ENCODE results near the gene TCF7L1.
"Not testable (repeated sequence)": the region's sequence is repeated elsewhere in the genome, so short reads cannot be mapped to it uniquely, and the experiment has no call there.

TCF7L1 gene

DNA sequence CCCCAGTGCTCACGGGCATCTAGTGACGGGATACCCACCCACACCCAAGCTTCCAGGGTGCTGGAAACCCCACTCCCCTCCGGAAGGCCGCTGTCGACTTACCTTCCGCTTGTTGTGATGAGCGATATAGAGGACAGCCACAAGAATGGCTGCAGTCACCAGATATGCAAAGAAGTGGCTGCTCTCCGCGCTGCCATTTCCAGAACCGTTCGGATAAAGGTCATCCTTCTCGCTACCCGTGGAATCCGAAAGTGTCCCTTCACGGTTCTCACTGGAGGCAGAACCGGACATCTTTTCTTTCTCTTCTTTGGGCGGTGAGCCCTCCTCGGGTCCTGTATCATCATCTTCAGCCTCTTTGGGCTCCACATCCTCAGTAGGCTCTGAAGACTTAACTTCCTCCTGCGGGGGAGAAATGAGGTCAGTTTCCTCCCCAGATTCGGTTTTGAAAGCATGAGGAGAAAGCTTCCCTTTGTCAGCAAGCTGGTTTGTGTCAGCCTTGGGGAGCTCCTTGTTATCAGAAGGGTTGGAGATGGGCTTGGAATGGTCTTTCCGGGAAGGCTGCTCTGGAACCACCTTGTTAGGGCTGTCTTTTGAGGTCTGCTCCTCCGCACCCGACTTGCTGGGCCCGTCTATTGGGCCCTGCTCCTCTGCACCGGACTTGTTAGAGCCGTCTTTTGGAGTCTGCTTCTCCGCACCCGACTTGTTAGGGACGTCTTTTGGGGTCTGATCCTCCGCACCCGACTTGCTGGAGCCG is 193.4 kb downstream of the TCF7L1 start:
- peak; percentile 21 for DNase-seq (ENCODE audit: low read depth)

DNA sequence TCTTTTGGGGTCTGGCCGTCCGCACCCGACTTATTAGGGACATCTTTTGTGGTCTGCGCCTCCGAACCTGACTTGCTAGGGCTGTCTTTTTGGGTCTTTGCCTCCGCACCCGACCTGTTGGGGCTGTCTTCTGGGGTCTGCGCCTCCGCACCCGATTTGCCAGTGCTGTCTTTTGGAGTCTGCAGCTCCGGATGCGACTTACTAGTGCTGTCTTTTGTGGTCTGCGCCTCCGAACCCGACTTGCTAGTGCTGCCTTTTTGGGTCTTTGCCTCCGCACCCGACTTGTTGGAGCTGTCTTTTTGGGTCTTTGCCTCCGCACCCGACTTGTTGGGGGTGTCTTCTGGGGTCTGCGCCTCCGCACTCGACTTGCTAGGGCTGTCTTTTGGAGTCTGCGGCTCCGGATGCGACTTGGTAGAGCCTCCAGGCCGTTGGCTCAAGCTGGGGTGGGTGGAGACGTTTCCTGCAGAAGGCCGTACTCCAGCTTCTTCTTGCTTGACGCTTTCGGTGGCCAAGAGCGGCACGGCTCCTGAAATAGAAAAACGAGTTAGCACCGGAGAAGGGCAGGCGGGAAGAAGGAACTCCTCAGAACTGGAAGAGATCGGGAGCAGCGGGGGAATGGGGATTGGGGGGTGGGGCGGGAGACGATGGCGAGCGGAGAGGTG is 194.1 kb downstream of the TCF7L1 start:
- DNase-seq (ENCODE audit: low read depth), result peak; percentile 24

DNA sequence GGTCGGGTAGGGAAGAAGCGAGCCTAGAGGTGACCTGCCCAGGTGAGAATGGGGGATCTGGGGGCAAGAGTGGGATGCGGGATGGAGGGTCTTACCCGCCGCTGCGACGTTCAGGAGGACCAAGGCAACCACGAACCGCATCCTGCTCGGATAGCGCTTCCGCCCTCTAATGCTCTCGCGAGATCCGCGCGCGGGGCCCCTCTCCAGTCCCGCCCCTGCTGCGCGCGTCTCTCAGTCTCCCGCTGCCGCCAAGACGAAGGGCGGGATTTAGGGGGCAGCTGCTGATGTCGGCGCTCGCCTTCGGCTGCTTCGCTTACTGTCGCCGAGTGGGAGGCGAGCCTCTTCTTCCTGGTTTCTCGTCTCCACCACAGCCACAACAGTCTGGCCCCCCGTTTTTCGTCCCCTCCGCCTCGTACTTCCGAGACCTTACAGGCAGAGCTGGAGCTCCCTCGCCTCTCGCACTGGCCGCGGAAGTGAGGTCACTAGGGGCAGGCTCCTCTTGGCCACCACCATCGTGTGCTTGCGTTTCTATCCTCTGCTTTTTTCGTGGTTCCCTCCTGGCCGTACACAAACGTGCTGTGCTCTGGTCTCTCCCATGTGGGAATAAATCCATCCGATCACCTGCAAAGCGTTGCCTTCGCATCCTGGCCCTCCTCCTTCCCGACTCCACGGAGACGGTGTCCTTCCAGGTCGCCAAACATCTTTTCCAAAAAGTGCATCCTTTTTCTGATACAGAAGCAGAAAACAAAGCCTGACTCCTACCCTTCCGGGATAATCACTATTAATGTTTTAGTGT is 194.8 kb downstream of the TCF7L1 start, which contains the start of gene TGOLN2:
Gene TGOLN2, minus strand, starts transcription at position 168 of the 796 bp plus-strand sequence. Its CDS starts 27 bp downstream, at position 141.
- peak; percentile 90 for DNase-seq (ENCODE audit: low read depth)

DNA sequence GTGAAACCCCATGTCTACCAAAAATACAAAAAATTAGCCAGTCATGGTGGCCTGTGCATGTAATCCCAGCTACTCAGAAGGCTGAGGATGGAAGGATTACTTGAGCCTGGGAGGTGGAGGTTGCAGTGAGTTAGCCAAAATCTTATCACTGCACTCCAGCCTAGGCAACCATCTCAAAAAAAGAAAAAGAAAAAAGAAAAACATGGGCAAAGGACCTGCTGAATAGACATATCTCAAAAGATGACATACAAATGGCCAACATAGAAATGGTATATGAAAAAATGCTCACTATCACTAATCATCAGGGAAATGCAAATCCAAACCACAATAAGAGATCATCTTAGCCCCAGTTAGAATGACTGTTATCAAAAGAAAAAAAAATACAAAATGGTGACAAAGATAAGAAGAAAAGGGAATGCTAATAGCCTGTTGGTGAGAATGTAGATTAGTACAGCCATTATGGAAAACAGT is 196.0 kb downstream of the TCF7L1 start:
- no peak for DNase-seq (ENCODE audit: low read depth)

DNA sequence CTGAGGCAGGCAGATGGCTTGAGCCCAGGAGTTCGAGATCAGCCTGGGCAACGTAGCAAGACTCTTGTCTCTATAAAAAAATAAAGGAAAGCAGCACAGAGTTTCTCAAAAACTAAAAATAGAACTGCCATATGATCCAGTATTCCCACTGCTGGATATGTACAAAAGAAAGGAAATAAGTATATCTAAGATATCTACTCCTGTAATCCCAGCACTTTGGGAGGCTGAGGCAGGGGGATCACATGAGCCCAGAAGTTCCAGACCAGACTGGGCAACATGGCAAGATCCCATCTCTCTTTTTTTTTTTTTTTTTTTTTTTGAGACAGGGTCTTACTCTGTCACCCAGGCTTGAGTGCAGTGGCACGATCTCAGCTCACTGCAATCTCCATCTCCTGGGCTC is 196.5 kb downstream of the TCF7L1 start:
- not testable (repeated sequence) for DNase-seq (ENCODE audit: low read depth)

DNA sequence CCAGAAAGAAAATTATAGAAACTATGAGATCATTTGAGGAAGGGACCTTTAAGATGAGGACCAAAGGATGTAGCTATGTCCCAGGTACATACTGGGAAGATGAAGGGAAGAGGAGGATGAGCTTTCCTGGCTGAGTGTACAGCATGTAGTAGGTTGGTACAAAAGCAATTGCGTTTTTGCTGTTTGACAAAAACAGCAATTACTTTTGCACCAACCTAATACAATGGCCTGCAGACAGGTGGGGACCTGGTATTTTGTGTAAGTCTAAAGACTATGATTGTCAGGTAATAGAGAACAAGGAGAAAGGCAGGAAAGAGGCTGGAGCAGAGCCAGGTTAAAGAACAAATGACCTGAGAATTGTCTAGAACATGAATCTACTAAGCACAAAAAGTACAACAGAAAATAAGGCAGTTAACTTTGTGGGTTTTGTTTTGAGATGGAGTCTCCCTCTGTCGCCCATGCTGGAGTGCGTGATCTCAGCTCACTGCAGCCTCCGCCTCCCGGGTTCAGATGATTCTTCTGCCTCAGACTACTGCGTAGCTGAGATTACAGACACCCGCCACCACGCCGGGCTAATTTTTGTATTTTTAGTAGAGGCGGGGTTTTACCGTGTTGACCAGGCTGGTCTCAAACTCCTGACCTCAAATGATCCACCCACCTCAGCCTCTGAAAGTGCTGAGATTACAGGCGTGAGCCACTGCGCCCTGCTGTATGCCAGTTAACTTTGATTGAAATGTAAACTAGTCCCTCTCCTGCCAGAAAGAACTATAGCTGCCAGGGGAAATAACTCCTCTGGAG is 197.8 kb downstream of the TCF7L1 start:
- no peak for DNase-seq (ENCODE audit: low read depth)

DNA sequence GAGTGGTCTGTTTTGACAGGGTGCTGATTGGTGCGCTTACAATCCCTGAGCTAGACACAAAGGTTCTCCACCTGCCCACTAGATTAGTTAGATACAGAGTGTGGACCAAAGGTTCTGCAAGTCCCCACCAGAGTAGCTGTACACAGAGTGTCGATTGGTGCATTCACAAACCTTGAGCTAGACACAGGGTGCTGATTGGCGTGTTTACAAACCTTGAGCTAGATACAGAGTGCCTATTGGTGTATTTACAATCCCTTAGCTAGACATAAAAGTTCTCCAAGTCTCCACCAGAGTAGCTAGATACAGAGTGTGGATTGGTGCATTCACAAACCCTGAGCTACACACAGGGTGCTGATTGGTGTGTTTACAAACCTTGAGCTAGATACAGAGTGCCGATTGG is 200.7 kb downstream of the TCF7L1 start:
- not testable (repeated sequence) for DNase-seq (ENCODE audit: low read depth)

DNA sequence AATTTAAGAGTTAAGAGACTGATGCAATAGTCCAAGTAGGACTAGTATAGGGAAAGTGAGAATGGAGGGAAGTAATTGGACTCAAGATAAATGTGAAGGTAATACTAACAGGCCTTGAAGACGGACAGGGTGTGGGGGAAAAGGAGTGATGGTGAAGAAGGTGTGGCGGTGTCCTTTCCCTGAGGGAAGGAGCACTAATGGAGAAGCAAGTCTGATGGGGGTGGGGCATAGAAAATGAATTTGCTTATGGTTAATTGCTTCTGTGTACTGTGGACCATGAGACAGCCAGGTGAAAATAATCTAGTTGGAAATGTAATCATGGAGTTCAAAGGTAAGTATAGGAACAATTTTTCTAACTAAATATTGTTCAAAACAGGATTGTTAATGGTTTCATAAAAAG is 201.7 kb downstream of the TCF7L1 start:
- DNase-seq (ENCODE audit: low read depth), result no peak

DNA sequence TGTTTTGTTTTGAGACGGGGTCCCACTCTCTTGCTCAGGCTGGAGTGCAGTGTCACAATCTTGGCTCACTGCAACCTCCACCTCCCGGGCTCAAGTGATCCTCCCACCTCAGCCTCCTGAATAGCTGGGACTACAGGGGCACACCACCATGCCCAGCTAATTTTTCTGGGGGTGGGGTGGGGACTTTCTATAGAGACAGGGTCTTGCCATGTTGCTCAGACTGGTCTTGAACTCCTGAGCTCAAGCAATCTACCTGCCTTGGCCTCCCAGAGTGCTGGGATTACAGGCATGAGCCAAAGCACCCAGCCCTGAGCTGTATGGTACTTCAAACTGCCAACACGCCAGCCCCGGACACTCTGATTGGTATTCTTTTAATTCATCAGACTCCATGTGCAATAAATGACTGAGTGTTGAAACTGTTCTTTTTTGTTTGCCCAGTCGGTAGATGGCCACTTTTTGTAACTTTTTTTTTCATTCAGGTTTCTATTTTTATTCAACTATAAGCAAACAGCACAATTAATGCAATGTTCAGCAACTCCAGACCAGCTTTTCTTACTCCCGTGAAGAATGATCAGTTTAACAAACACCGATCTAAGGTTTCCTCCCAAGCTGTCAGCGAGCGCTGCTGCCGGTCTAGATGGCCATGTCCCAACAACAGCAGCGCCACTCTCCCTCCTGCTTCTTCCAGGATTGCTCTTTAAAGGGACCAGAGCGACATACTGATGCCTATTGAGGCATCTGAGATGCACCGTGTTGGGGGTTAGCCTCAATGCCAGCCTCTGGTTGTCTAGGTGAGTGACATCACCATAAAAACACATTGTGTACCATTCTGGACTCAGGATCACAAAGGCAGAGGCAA is 207.1 kb downstream of the TCF7L1 start:
- no peak for DNase-seq (ENCODE audit: low read depth)

DNA sequence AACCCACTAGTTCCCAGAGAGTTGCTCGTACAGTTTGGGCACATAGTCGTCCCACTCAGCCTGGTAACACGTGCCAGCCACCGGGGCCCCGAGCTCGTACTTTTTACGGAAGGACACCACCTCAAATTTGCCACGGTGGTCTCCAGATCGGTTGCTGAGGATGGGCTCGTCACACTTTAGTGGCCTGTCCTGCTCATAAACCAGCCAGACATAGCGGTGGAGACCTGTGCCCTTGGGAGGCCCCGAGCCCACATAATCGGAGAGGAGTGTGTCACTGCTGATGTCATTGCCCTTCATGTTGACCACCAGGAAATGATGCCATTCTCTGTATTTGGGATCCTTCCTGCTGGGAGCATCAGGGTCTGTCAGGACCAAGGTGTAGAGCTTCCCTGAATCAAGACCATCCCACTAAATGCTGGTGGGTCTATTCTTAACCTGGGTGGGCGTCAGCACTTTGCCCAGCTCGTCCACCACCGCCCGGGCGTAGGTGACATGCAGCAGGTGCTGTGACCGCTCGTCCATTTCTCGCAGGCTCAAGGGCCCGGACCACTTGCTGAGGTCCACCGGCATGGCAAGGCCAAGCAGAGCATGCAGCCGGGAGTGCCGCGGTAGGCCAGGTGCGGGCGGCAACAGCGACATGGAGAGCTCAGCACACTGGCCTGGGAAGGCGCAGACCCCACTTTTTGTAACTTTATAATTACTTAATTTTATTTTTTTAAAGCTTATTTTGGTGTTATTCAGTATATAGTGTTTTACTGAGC is 208.3 kb downstream of the TCF7L1 start:
- DNase-seq (ENCODE audit: low read depth), result no peak

DNA sequence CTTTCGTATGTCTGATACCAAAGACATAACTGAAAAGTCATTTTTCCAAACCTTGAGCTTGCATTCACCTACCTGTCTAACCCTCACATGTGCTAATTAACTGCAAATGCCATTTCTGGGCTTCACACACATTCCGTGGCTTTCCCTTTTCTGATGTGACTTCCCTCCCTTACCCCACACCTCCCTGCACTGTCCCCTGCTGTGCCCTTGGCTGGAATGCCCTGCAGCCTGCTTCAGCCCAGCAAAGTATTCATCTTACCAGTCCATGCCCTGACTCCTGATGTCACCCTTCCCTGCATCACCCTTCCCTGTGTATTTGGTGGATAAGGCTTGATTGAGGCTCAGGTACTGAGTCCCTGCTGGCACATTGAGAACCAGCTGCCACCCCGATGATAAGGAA is 209.0 kb downstream of the TCF7L1 start:
- DNase-seq (ENCODE audit: low read depth), result no peak

DNA sequence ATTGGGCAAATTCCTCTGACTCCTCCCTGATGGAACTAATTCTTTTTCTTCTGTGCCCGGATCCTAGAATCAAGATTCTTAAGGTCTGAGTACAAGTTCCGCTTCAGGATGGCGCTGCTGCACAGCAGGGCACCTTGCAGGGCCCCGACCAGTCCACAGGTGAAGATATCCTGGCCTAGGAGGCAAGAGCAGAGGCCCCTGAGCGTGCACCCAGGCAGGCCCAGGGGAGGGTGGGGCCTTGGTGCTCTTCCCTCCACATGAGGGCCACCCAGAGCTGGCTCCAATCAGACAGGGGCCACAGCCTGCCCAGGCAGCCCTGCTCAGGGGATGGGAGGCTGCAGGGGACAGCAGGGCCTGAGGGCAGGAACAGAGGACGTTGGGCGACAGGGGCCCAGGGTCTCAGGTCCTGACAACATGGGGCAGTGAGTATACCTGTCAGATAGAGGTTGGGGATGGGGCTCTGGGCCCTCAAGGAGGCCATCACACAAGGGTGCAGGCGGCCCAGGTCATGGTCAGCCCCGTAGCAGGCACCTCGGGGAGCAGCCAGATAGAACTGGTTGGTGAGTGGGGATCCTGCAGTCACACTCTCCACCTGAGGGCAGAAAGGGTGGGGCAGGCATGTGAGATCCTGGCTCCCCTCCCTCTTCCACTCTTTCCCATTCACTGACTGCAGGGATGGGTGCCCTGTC is 210.2 kb downstream of the TCF7L1 start:
- not testable (repeated sequence) for DNase-seq (ENCODE audit: low read depth)

DNA sequence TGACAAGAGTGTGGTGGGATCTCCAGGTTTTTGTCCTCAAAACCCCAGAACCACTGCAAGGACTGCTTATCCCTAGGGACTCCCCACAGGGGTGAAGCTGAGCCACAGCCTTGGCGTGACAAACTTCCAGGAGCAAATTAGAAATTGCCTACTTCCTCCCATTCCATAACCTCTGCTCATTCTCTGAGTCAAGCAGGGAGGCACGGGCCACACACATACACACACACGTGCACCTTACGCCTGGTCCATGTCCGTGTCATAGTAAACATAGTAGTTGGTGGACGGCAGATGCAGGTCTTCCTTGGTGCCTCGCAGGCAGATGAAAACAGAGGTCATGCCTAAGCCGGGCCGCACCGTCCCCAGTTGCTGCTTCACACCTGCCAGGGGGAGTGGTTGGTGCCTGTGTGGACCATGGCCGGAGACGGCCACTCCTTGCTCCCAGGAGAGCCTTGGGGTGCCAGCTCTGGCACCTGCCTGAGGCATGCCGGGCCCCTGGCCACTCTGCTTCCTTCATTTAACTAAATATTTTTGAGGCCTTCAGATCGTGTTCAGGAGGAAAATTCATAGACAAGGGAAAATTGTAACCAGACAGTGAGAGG is 211.3 kb downstream of the TCF7L1 start:
- no peak for DNase-seq (ENCODE audit: low read depth)

DNA sequence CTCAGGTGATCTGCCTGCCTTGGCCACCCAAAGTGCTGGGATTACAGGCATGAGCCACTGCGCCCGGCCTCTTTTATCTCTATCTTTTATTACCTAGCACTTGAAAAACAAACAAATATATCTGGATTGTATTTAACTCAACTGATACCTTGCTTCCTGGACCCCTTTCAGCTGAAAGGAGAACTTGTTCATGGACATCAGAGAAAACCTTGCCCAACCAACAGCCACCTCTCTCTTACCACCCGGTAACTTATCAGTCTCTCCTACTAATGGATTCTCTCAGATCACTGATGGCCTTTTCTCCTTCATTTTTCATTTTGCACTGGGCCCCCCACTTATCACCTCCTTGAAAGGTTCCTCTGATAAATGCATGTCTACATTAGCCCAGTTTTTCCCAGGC is 214.4 kb downstream of the TCF7L1 start:
- DNase-seq (ENCODE audit: low read depth), result no peak

DNA sequence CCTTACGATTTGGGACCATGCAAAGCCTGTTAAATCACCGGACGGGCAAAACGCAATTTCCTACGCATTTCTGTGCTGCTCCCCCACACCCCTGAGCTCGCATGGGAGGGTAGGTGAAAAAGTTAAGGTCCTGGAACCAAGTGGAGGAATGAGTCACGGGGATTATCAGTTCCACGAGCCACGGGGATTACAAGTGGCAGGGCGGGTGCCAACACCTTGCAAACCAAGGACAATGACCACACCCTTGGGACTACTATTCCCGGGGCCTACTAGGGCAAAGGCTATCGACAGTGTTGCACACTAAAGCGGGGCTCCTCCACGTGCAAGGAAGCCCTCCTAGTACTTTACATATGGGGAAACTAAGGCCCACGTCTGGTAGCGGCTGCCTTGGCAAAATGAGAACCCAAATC is 220.7 kb downstream of the TCF7L1 start:
- no peak for DNase-seq (ENCODE audit: low read depth)

DNA sequence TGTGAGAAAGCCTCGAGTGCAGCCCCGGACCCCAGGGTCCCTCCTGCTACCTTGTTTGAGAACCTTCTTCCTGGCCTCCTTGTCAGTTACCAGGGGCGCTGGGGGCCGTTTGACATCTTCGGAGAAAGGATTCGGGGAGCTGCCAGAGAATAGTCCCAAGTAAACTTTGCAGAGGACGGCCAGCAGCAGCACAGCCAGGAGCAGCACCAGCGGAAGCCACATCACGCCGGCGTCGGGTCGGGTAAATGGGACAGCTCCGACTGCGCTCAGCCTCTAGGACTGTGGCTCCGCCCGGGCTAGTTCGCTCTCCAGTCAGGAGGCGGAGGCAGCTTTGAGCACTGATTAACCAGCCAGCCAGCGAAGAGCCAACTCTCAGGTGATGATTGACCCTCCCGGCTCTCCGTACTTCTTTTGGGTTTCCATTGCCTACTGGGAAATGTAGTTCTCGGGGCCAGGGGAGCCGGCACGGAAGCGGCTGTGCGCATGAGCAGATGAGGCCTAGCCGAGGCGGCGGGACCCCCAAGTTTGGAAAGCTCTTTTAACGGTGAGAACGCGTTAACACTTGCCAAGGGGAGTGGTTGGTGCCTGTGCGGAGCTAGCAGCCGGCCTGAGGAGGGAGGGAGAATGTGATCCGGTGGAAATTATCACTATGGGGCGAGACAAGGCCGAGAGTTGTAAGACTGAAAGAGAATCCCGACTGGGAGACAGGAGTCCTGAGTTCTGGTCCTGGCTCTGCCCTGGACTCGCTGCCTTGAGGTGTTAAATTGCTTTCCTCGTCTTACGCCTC is 221.3 kb downstream of the TCF7L1 start, which contains the start of the genes ELMOD3 and RETSAT:
Gene ELMOD3, plus strand, starts transcription at position 484 of the 787 bp plus-strand sequence. CDS start 2,430 bp downstream, outside the sequence.
Gene RETSAT, minus strand, starts transcription at position 243 of the 787 bp plus-strand sequence. Its CDS starts 21 bp downstream, at position 222.
- DNase-seq (ENCODE audit: low read depth), result peak; percentile 88

DNA sequence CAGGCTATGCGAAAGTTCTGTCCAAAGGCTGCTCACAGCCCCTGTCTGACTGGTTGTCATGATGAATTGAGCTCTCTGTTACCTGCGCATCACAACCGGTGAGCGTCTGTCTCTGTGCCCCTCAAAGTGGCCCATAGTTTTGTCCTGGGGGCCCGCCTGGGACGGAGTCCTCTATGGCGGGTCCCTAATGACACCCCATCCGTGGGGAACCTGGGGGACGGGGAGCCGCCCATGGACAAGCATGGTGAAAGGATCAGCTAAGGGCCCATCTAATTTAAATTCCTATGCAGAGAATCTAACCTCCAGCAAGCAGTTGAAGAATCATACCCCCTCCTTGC is 221.8 kb downstream of the TCF7L1 start:
- DNase-seq (ENCODE audit: low read depth), result no peak

DNA sequence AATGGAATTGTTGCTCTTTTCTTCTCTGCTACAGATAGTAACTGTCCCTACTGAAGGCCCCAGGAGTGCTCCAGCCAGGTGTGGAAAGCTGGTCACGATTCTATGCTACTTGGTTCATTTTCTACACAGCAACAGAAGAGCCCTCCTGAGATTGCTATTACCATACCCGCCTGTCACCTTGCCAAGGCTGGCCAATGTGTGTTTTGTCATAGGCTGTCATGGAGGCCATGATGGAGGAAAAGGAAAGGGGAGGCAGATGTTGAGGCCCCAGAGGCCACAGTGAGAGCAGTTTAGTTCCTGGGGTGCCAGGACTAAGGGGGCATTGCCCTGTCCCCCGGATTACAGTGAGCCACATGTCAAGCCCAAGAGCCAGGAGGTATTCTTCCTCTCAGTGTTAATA is 222.3 kb downstream of the TCF7L1 start:
- DNase-seq (ENCODE audit: low read depth), result no peak

Measured in stimulated activated CD8-positive, alpha-beta memory T cell treated with anti-CD3 and anti-CD28 coated beads, Interleukin-7, amount 100 ng/mL, for 24 hours (primary cell).